Measurements from ENCODE around the gene MAPKAPK5.

DNA sequence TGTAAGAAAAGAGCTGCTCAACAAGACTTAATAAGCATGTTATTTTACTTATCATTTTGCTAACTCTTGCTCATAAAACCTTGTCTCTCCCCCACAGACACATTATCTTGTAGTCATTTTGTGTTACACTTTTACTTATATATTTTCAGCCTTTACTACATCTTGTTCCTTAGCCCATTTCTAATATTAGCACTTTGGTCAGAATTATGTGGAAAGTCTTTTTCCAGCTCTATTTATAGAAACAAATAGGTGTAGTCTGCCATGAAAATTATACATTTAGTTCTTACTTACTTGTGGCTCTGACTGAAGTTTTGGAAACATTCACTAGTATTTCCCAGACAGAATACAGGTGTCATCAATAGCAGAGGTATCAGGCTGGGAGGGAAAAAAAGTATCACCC lies 94.8 kb downstream of the MAPKAPK5 start:
- TF ChIP-seq GATA2 (IDR thresholded peaks at IDR 0.05; ENCODE audit: low read depth, low read length), result no peak
- no peak for TF ChIP-seq GATA3 (IDR thresholded peaks at IDR 0.05; ENCODE audit: low read depth, low read length)
